ENCODE measurements around the gene MST1R.

MST1R gene

DNA sequence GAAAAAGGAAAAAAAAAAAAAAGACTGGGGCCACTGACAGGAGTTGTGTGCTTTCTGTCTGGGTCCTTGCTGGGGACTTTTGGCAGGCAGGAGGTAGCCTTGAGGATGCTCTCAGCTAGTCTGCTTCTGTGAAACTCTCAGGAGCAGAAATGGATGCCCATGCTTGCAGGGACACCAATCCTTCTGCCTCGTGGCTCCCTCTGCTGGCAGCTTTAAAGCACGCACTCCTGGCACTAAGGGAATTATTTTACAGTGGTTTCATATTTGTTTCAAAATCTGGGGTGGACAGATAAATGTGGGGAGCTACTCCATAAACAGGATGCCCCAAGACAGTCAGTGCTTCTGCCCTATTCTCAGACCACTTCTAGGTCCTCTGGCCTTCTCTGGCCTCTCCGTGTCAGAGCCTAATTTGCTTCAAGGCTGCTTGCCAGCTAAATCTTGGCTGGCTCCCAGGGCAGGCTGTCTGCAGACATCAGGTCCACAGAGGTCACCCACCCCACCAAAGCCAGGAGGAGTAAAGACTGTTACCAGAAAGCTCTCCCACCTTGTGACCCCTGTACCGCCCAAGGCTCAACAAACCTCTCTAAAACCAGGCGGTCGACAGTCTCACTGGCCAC is 64.4 kb downstream of the MST1R start:
- peak; percentile 54 for DNase-seq (ENCODE audit: low read depth)

Measured in CMK (cell line).